Lung (tissue), 12 donors: Measurements from ENCODE around the gene ANTXR2. TPM values are rescaled to one million over a fixed set of nuclear protein-coding genes. Genes with fewer than 3 reads are reported as not detected.
A peak's percentile ranks its signal among the peaks of the same experiment; 100 is the strongest.

Experiments
- ATAC-seq: fragments of 200-7000 bp; cut with Tn5 transposase; one replicate; pipeline ENCODE4 v1.9.1; 2020; ENCODE audit warnings: moderate number of reproducible peaks; ENCODE audit not compliant: insufficient read depth, low FRiP score
- DNase-seq, 3 donors: peaks; one replicate each; pipeline ENCODE4 v3.0.0-alpha.2; 2013 to 2017
- H3K27ac ChIP-seq, 2 donors: one replicate each; pipeline ENCODE4 v1.5.1; 2013; ENCODE audit warnings: mild to moderate bottlenecking in 2 of 2, moderate library complexity in 2 of 2, control low read depth in 1 of 2, inconsistent platforms in 1 of 2, low read depth in 1 of 2, low read length in 1 of 2
- H3K27me3 ChIP-seq, 3 donors: one replicate each; pipeline ENCODE4 v1.5.1; 2013; ENCODE audit warnings: low read length in 2 of 3; ENCODE audit not compliant: control insufficient read depth in 3 of 3, insufficient read depth in 3 of 3
- H3K36me3 ChIP-seq, 4 donors: one replicate each; pipeline ENCODE4 v1.5.1; 2013; ENCODE audit warnings: low read length in 4 of 4, mild to moderate bottlenecking in 1 of 4, moderate library complexity in 1 of 4; ENCODE audit not compliant: control insufficient read depth in 4 of 4, insufficient read depth in 4 of 4
- H3K4me1 ChIP-seq, 5 donors: one replicate each; pipeline ENCODE4 v1.5.1; 2013; ENCODE audit warnings: low read length in 5 of 5, mild to moderate bottlenecking in 2 of 5, moderate library complexity in 1 of 5; ENCODE audit not compliant: control insufficient read depth in 5 of 5, insufficient read depth in 5 of 5
- H3K4me3 ChIP-seq: one replicate; pipeline ENCODE4 v1.5.1; 2013; ENCODE audit warnings: mild to moderate bottlenecking, control low read depth, moderate library complexity
- H3K9ac ChIP-seq, 2 donors: one replicate each; pipeline ENCODE4 v1.5.1; 2013; ENCODE audit warnings: low read length in 2 of 2, control low read depth in 1 of 2; ENCODE audit not compliant: insufficient read depth in 1 of 2
- H3K9me3 ChIP-seq, 4 donors: one replicate each; pipeline ENCODE4 v1.5.1; 2013; ENCODE audit warnings: low read length in 3 of 4, mild to moderate bottlenecking in 1 of 4, moderate library complexity in 1 of 4; ENCODE audit not compliant: control insufficient read depth in 4 of 4, insufficient read depth in 3 of 4
- WGBS, 2 donors: extraction: QIAGEN DNeasy Blood & Tissue Kit; methylation state at CpG; one replicate each; pipeline ENCODE4 v1.1.7; 2013; 5-methylcytosine and 5-hydroxymethylcytosine counted together
- polyA plus RNA-seq, 2 donors: library from polyadenylated mRNA; stranded (reverse); fragments of 200-250 nt; gene quantifications; one replicate each; pipeline ENCODE4 v1.2.1, GENCODE V29; 2013
- total RNA-seq, 2 donors: library from RNA; depleted of rRNA in 1 of 2; stranded (reverse); fragments of >200 nt in 1 of 2; gene quantifications; one replicate each; pipeline ENCODE4 v1.2.1, GENCODE V29; 2014 to 2021
- TF ChIP-seq, protein P1 (sequence below): IDR thresholded peaks from 2 replicates; pipeline ENCODE4 v1.5.1; 2012; ENCODE audit warnings: mild to moderate bottlenecking; ENCODE audit errors: control extremely low read depth, extremely low read depth
- donor health status: control.
- donor health status: control.
- donor health status: Bipolar disorder and iron deficiency.
- donor health status: healthy.
- donor health status: DM: yes; HTN: yes; CAD: no.

The ANTXR2 gene
- total and polyA plus RNA-seq, 4 donors, result 4.8 to 47.2 (median 28.6) TPM

DNA sequence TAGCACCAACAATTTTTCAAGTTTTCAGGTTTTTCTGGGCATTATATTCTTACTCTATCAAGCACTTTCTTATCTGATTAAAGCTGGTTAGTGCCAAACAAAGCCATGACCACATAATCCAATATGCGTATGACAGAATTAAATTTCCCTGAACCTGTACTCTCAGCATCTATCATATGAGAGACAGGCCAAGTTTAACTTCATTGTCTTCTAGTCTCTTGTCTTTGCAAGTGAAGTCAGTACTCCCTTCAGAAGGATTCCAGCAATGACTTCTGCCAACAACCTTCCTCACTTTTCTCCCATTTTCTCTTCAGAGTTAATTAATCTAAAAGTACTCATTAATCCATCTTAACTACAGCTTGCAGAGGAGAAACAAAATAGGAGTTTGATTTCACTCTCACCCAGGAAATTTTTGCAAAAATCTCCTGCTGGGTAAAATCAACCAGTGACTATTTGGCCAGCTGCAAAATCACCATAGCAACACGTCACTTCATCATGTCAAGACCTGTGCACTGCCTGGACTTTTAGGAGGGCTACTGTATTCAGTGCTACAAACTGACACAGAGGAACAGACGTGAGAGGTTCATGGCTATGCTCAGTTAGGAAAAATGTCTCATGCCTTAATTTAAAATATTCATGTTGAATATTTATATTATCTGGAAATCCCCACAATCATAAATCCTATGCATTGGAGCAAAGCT lies 208.4 kb downstream of the ANTXR2 start:
- TF ChIP-seq, protein P1, sequence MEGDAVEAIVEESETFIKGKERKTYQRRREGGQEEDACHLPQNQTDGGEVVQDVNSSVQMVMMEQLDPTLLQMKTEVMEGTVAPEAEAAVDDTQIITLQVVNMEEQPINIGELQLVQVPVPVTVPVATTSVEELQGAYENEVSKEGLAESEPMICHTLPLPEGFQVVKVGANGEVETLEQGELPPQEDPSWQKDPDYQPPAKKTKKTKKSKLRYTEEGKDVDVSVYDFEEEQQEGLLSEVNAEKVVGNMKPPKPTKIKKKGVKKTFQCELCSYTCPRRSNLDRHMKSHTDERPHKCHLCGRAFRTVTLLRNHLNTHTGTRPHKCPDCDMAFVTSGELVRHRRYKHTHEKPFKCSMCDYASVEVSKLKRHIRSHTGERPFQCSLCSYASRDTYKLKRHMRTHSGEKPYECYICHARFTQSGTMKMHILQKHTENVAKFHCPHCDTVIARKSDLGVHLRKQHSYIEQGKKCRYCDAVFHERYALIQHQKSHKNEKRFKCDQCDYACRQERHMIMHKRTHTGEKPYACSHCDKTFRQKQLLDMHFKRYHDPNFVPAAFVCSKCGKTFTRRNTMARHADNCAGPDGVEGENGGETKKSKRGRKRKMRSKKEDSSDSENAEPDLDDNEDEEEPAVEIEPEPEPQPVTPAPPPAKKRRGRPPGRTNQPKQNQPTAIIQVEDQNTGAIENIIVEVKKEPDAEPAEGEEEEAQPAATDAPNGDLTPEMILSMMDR, result no peak
- H3K4me1 ChIP-seq, result peaks cover 0 to 12% (median 2%) of the 10 kb centered on the region in 5 donors
- no peak overlapping the region for H3K4me3 ChIP-seq
- no peak for ATAC-seq
- H3K9me3 ChIP-seq, result no peaks in the 10 kb centered on the region
- peak; percentile 15 to 42 (median 16) for DNase-seq
- no peaks in the 10 kb centered on the region for H3K36me3 ChIP-seq
- no peaks in the 10 kb centered on the region for H3K27me3 ChIP-seq
- H3K9ac ChIP-seq, result no peak overlapping the region
- no peak overlapping the region for H3K27ac ChIP-seq
- 84 to 86% methylated on average over 3 of the region's 3 CpGs for WGBS, 2 donors

DNA sequence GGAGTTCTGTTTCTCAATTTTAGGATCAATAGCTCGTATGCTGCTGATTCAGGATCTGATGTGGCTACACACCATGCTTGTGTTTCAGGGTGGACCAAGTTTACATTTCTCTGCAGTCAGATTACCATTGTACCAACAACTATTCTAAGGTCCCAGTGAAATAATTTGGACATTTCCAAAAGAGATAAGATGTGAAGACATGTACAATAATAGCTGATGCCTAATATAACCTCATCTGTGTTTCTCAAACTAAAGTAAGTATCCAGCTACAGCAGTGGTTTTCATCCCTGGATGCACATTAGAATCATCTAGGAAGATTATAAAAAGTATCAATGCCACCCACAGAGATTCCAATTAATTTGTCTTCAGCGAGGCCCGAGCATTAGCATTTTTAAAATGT lies 209.7 kb downstream of the ANTXR2 start:
- no peak overlapping the region for H3K27ac ChIP-seq
- 88 to 95% methylated on average over 3 of the region's 3 CpGs for WGBS, 2 donors
- H3K27me3 ChIP-seq, result no peaks in the 10 kb centered on the region
- H3K36me3 ChIP-seq, result no peaks in the 10 kb centered on the region
- DNase-seq (no peak), ATAC-seq (no peak)
- H3K4me1 ChIP-seq, result peaks cover 0 to 12% (median 2%) of the 10 kb centered on the region in 5 donors
- H3K9me3 ChIP-seq, result no peaks in the 10 kb centered on the region
- no peak overlapping the region for H3K4me3 ChIP-seq
- TF ChIP-seq, protein P1, result no peak
- H3K9ac ChIP-seq, result no peak overlapping the region

DNA sequence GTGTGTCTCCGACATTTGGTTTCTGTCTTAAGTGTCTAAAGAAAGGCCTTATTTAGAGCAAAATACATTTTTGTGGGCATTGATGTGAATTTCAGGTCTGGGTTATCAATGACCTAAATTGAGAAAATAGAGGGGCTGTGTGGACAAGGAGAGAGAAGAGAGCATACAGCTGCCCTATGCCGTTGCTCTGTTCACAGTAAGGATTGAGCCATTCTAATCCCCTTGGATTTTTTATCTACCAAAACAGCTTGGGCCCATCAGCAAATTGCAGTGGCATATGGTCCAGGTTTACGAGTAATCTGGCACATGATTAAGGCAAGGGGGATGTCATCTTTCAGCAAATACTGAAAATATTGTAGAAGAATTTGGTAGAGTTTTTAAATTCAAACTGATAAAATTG lies 210.2 kb downstream of the ANTXR2 start:
- Histone ChIP-seq H3K9ac (no peak overlapping the region), H3K4me3 (no peak overlapping the region), H3K27me3 (no peaks in the 10 kb centered on the region), H3K27ac (no peak overlapping the region), H3K9me3 (no peaks in the 10 kb centered on the region), H3K36me3 (no peaks in the 10 kb centered on the region), H3K4me1 (peaks cover 0 to 12% (median 2%) of the 10 kb centered on the region in 5 donors)
- 75 to 83% methylated on average over 3 of the region's 3 CpGs for WGBS, 2 donors
- ATAC-seq, result no peak
- TF ChIP-seq, protein P1, result no peak
- peak; percentile 25 to 61 (median 39) for DNase-seq

DNA sequence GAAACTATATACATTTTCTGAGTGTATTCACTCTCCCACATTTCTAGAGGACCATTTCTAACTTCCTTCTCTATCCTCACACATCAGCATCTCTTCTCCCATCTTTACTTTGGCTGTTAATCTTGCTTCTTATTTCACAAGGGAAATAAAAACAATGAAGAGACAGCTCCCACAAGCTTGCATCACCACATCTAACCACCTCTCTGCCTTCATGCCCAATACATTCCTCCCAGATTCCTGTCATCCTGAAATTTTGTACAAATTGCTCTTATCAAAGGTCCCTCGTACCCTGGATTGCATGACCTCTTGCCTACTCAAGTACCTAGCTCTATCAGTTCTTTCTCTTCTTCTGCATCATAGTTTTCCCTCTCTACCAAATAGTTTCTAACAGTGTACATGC lies 215.2 kb downstream of the ANTXR2 start:
- Histone ChIP-seq H3K27ac (no peak overlapping the region), H3K4me1 (peaks cover 0 to 16% (median 0%) of the 10 kb centered on the region in 5 donors), H3K4me3 (no peak overlapping the region), H3K27me3 (no peaks in the 10 kb centered on the region), H3K9ac (no peak overlapping the region), H3K9me3 (no peaks in the 10 kb centered on the region), H3K36me3 (no peaks in the 10 kb centered on the region)
- 89 to 96% methylated on average over 1 of the region's 1 CpG for WGBS, 2 donors
- ATAC-seq (no peak), DNase-seq (no peak)
- TF ChIP-seq, protein P1, result no peak
